ENCODE results near the gene FLII.
"Not testable (repeated sequence)": the region's sequence is repeated elsewhere in the genome, so short reads cannot be mapped to it uniquely, and the experiment has no call there.

Gene FLII

GRCh38 chr17:18228176-18228682, 30.3 kb downstream of the FLII start:
- DNase-seq (ENCODE audit: insufficient read length, low spot score) = no peak
- no peak for TF ChIP-seq POLR2A (IDR thresholded peaks at IDR 0.05; ENCODE audit: low read depth, low read length)
- no peak for FAIRE-seq

DNA sequence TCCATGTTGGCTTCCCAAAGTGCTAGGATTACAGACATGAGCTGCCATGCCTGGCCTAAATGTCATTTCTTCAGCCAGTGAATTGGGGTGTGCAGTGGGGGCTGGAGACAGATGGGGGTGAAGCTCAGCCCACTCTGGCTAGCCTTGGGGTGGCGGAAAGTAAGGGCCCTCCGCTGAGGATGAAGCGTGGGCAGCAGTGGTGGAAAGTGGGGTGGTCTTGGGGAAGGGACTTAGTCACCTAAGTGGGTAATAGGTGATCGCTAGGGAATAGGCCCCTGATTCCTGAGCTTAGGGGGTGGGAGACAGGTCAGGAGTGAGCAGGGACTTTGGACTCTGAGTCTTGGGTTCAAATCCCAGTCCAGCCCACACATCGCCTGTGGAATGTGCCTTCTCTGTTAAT, 30.9 kb downstream of the FLII start:
- DNase-seq (ENCODE audit: insufficient read length, low spot score) = no peak
- TF ChIP-seq POLR2A (IDR thresholded peaks at IDR 0.05; ENCODE audit: low read depth, low read length) = no peak
- no peak for FAIRE-seq

DNA sequence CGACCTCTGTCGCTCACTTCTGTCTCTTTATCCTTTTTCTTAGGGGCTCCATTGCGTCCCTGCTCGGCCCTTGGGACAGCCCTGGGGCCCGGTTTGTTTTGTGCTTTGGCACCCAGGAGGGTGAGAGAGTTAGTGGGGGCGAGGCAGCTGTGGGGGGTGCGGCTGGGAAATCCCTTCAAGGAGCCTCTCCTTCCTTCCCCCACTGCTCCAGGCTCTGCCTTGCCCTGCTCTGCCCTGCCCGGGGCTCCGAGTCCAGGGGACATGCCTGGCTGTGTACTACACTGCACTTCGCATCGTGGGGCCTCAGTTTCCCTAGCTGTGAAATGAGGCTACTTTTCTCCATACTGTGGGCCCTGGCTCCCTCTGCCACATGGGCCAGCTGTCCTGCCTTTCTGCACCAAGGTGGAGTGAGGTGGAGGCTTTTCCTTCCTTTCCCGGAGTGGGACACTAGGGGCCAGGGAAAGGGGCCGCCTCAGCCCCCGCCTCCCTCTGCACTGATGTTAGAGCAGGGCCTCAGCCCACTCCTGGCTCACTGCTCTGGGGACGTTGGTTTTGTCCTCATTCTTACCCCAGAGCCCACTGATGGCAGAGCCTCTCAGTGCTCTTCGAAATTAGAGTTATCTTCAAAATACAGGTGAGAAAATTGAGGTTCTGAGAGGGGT, 32.1 kb downstream of the FLII start:
- no peak for DNase-seq (ENCODE audit: insufficient read length, low spot score)

GRCh38 chr17:18225642-18226283, 32.8 kb downstream of the FLII start:
- TF ChIP-seq POLR2A (IDR thresholded peaks at IDR 0.05; ENCODE audit: low read depth, low read length) = peak; percentile 70
- FAIRE-seq = no peak
- peak; percentile 73 for DNase-seq (ENCODE audit: insufficient read length, low spot score)

More for the DNA sequence above, 32.1 kb downstream of the FLII start:
- no peak for TF ChIP-seq POLR2A (IDR thresholded peaks at IDR 0.05; ENCODE audit: low read depth, low read length)
- FAIRE-seq = no peak

- DNase-seq (ENCODE audit: insufficient read length, low spot score) (peak; percentile 100), FAIRE-seq (no peak)
- TF ChIP-seq POLR2A (IDR thresholded peaks at IDR 0.05; ENCODE audit: low read depth, low read length) = no peak
Observed at GRCh38 chr17:18225121-18225641, 33.4 kb downstream of the FLII start, which contains the start of gene LLGL1. LLGL1 (plus strand) TSS chr17:18225635; CDS start chr17:18225683, 48 bp downstream.

DNA sequence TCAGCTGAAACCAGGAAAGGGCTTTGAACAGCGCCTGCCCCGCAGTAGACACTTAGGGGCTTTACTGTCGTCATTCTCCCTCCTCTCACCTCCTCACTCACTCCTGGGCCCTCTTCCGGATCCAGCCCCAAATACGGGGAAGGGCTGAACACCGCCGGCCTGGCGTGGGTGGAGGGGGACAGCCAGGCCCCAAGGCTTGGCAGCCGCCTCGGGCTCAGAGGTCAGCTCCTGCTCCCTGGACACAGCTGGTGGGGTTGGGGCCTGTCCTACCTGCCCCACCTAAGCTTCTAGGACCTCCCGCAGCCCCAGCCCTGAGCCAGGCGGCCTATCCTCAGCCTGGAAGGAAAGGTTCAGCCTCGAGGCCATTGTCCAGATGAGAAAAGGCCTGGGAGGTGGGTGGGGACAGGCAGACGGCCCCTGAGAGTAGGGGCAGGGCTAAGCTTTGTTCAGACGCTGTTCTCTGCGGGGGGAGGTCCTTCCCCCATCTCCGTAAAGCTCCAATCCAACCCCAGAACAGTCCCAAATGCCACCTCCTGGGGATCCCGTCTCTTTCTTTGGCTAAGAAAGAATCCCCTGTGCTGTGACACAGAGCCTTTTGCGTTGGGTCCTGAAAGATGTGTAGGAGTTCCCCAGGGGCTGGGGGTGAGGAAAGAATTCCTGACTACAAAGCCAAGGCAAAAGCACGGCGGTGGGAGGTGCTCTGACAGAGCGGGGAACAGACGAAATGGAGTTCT, 34.0 kb downstream of the FLII start:
- FAIRE-seq = no peak
- TF ChIP-seq POLR2A (IDR thresholded peaks at IDR 0.05; ENCODE audit: low read depth, low read length) = no peak
- no peak for DNase-seq (ENCODE audit: insufficient read length, low spot score)

GRCh38 chr17:18224053-18224386, 34.5 kb downstream of the FLII start:
- no peak for FAIRE-seq
- DNase-seq (ENCODE audit: insufficient read length, low spot score) = no peak

GRCh38 chr17:18218756-18219415, 39.7 kb downstream of the FLII start:
- DNase-seq (ENCODE audit: insufficient read length, low spot score) (no peak), FAIRE-seq (peak; percentile 55)
- no peak for TF ChIP-seq POLR2A (IDR thresholded peaks at IDR 0.05; ENCODE audit: low read depth, low read length)

More at GRCh38 chr17:18224053-18224386, 34.5 kb downstream of the FLII start:
- no peak for TF ChIP-seq POLR2A (IDR thresholded peaks at IDR 0.05; ENCODE audit: low read depth, low read length)

DNA sequence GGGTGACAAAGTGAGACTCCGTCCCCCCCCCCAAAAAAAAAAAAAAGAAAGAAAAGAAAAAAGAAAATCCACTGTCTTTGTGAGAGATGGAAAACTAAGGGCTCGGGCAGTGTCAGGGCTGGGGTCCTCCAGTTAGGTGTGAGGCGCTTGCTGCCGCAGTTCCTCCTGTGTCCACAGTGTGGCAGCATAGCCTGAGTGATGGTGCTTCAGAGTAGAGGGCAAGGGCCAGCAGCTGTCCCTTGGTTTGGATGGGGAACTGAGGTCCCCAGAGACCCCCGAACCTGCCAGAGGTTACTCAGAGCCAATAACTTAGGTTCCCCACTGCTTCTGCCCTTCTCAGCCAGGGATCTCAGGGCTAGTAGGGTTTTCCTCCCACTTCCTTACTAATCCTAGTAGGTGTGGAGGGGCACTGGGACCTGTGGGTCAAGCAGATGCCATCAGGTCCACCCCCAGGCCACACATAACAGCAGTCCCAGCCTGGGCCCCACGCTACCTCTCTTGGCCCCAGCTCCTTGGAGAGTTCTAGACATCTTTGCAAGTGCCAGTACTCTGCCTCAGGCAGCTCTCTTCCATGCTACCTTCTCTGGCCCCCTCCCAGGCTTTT, 41.0 kb downstream of the FLII start:
- FAIRE-seq (no peak), DNase-seq (ENCODE audit: insufficient read length, low spot score) (peak; percentile 94)
- TF ChIP-seq POLR2A (IDR thresholded peaks at IDR 0.05; ENCODE audit: low read depth, low read length) = no peak

- not testable (repeated sequence) for FAIRE-seq; DNase-seq (ENCODE audit: insufficient read length, low spot score)
Observed at GRCh38 chr17:18216906-18217305, 41.6 kb downstream of the FLII start.

DNA sequence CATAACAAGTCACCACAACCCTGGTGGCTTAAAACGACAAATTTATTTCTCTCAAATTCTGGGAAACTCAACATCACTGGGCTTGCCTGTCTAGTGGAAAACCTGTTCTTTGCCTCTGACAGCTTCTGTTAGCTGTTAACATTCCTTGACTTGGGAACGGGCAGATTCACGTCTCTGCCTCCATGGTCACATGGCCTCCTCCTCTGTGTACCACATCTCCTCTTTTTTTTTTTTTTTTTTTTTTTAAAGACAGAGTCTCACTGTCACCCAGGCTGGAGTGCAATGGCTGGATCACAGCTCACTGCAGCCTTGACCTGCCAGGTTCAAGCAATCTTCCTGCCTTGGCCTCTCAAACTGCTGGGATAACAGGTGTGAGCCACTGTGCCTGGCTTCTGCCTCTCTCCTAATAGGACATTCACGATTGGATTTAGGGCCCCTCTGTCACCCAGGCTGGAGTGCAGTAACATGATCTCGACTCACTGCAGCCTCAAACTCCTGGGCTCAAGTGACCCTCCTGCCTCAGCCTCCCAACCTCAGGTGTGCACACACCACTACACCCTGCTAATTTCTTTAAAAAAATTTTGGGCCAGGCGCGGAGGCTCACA, 44.8 kb downstream of the FLII start:
- TF ChIP-seq POLR2A (IDR thresholded peaks at IDR 0.05; ENCODE audit: low read depth, low read length) = no peak
- DNase-seq (ENCODE audit: insufficient read length, low spot score) (no peak), FAIRE-seq (no peak)

DNA sequence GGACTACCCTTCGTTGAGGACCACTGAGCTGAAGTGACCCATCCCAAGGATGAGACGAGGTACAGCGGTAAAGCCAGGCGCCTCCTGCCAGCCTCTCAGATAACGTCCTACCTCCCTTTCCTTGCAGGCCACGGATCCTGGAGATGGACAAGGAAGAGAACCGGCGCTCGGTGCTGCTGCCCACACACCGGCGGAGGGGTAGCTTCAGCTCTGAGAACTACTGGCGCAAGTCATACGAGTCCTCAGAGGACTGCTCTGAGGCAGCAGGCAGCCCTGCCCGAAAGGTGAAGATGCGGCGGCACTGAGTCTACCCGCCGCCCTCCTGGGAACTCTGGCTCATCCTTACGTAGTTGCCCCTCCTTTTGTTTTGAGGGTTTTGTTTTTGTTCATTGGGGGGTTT, 50.4 kb downstream of the FLII start:
- no peak for TF ChIP-seq POLR2A (IDR thresholded peaks at IDR 0.05; ENCODE audit: low read depth, low read length)
- no peak for FAIRE-seq

GRCh38 chr17:18206962-18207361, 51.6 kb downstream of the FLII start:
- FAIRE-seq (no peak), DNase-seq (ENCODE audit: insufficient read length, low spot score) (no peak)
- no peak for TF ChIP-seq POLR2A (IDR thresholded peaks at IDR 0.05; ENCODE audit: low read depth, low read length)

More for the DNA sequence above, 50.4 kb downstream of the FLII start:
- no peak for DNase-seq (ENCODE audit: insufficient read length, low spot score)
